Nucleus accumbens (tissue), 56 donors: ENCODE data around the gene TBRG1.
"Not testable (repeated sequence)": the region's sequence is repeated elsewhere in the genome, so short reads cannot be mapped to it uniquely, and the experiment has no call there.

Experiments
- DNase-seq, 56 donors: peaks; one replicate each; lab custom pipeline; 2025; lab: John Stamatoyannopoulos, UW

Gene TBRG1, protein sequence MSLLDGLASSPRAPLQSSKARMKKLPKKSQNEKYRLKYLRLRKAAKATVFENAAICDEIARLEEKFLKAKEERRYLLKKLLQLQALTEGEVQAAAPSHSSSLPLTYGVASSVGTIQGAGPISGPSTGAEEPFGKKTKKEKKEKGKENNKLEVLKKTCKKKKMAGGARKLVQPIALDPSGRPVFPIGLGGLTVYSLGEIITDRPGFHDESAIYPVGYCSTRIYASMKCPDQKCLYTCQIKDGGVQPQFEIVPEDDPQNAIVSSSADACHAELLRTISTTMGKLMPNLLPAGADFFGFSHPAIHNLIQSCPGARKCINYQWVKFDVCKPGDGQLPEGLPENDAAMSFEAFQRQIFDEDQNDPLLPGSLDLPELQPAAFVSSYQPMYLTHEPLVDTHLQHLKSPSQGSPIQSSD

DNA sequence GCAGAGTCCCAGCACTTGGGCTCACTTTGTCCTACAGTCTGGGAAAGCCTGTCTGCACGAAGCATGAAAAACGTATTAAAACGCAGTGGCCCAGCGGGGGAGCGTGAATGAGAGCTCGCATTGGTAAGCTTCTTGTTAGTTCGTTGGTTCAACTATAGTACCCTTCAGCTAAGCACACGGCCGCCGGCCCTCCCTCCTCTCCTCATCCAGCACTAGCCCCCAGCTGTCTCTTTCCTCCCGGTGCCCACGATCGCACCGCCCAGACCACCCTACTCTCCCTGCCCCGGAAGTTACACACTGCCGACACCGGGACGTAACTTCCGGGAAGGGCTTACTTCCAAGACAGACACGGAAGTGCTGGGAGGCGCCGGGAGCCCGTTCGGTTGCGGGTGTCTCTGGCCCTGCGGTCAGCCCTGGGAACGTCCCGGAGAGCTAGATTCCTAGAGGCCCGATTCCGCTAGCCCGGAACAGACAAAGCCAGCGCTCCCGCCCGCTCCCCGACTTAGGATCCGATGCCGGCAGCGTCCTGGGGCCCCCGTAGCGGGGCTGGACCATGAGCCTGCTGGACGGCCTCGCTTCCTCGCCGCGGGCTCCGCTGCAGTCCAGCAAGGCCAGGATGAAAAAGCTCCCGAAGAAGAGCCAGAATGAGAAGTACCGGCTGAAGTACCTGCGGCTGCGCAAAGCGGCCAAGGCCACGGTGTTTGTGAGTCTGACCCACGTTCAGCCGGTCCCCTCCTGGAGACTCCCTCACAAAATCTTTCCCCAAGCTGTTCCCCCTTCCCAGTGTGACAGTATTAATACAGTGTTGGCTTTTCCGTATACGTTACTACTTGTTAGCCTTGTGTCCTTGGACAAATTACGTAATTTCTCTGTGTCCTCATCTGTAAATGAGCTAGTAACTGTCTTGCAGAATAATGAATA is at the start of gene TBRG1:
Gene TBRG1 (plus strand): TSS at position 334 of the 921 bp plus-strand sequence. CDS start 220 bp downstream, at position 554.
- DNase-seq = peak; percentile 42 to 95 (median 86)

- no peak for DNase-seq
Measured at GRCh38 chr11:124577716-124578427, 44.8 kb upstream of the TBRG1 start.

DNA sequence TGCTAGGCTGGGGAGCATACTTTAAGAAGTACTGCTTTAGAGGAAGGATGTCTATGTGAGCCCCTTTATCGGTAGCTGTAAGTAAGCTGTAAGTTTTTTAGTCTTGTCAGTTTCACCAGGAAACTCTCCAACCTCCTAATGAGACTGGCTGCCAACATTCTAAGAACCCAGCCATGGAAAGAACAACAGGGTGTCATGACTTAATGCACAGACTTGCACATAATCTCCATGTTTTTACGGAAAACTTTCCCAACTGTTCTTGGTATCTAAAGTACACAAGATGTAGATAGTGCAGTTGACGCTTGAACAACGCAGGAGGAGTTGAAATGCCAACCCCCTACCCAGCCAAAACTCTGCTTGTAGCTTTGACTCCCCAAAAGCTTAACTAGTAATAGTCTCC is 43.9 kb upstream of the TBRG1 start:
- no peak for DNase-seq

DNA sequence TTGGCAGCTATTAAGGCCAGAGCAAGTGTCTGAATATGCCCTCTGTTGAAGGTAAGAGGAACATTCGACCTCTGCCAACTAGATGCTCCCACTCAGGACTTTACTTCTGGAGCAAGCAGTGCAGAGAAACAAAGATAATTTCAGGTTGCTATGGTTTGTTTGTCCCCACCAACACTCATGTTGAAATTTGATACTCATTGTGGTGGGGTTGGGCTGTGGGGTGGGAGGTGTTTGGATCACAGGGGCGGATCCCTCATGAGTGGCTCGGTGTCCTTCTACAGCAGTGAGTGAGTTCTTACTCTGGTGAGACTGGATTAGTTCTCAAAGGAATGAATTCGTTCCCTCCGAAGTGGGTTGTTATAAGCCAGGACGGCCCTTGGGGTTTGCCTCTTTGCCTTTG is 40.8 kb upstream of the TBRG1 start:
- DNase-seq = no peak

GRCh38 chr11:124582565-124582964 is 40.1 kb upstream of the TBRG1 start:
- no peak for DNase-seq

- DNase-seq = no peak
Measured at GRCh38 chr11:124583781-124584180, 38.9 kb upstream of the TBRG1 start.

GRCh38 chr11:124584681-124585372 is 37.8 kb upstream of the TBRG1 start:
- no peak for DNase-seq

DNA sequence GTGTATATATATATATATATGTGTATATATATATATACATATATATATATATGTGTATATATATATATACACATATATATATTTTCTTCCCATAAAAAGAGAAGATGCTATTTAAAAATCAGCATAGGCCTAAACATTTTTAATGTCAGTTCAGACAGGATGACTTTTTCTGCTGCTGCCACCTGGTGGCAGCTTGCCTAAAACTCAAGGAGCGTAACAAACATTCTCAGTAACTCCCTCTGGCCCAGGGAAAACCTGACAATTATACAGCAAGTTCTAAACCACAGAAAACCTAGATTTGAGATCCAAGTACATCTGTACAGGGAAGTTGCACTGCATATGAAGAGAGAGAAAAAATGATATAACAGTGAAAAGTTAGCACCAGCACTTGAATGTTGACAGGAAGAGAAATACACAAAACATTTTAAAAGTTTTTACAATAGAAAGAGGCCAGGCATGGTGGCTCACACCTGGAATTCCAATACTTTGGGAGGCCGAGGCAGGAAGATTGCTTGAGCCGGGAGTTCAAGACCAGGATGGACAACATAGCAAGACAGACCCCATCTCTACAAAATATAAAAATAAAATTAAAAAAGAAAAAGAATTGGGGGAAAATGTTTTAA is 36.3 kb upstream of the TBRG1 start:
- peak in 23 of 56 donors; percentile 2 to 73 (median 18) for DNase-seq

DNA sequence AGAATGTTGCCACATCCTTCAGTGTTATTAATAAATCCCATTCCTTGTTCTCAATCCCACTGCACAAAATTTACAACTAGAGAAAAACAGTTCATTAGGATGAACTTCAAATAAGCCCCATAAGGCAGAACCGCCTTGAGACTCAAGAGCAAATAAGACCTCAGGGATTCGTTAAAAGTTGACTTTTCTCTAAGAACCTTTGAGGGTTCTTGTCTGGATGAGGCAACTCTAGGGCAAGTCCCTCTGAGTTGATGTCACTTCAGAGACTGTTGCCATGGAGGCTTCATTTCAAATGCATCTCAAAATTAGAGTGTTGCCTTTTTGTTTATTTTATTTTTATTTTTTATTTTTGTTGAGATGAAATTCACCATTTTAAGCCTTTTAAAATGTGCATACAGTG is 31.2 kb upstream of the TBRG1 start:
- no peak for DNase-seq

DNA sequence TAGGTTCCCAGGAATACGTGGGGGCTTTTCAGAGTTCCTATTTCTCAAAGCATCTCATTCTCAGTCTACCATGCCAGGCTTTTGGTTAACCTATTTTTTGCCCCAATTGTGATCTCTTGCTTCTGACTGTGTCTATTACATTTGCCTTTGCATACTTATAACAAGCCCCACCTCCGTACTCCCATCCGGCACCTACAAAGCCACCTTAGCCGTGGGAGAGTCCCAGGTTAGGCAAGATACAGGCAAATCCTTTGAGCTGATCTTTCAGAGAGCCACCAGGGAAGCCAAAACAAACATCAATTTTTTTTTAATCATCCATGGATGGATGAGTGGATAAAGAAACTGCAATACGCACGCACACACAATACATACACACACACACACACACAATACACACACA is 30.0 kb upstream of the TBRG1 start:
- DNase-seq = no peak

DNA sequence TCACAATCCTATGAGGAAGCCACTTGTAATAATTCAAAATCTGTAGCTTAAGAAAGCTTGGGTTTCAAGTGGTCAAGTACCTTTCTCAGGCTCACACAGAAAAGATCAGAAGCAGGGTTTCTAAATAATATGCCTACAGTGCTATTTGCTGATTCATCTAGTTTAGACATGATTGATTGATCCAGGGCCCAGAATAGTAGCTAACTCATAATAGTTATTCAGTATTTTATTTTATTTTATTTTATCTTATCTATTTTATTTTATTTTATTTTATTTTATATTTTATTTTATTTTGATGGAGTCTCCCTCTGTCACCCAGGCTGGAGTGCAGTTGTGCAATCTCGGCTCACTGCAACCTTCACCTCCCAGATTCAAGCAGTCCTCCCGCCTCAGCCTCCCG is 27.4 kb upstream of the TBRG1 start:
- DNase-seq = no peak

DNA sequence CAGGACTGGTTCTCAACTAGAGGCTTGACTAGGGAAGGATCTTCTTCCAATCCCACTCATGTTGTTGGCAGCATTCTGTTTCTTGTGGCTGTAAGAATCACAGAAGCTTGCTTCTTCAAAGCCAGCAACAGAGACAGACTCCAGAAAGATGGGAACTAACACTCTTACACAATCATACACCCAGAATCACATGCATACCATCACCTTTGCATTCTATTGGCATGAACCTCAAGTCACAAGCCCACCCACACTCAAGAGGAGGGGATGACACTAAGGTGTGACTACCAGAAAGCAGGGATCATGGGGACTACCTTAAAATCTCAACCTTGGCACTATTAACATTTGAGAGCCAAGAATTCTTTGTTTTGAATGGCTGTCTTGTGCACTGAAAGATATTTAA is 25.0 kb upstream of the TBRG1 start:
- DNase-seq = no peak

- DNase-seq = no peak
Measured at GRCh38 chr11:124600621-124601320, 21.9 kb upstream of the TBRG1 start.

DNA sequence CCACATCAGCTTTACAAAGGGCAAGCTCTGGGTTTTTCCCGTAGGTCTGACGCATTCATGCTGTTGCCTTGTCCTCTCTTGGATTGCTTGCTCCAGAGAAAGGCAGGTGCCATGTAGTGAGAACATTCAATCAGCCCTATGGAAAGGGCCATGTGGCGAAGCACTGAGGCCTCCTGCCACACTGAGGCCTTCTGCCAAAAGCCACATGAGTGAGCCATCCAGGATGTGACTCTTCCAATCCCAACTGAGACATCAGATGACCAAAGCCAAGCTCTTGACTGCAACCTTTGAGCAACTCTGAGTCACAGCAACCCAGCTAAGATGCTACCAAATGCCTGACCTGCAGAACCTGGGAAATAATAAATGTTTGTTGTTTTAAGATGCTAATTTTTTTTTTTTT is 20.5 kb upstream of the TBRG1 start:
- DNase-seq = no peak

- not testable (repeated sequence) for DNase-seq
Measured at GRCh38 chr11:124602723-124603122, 19.9 kb upstream of the TBRG1 start.

GRCh38 chr11:124605719-124606118 is 16.9 kb upstream of the TBRG1 start:
- DNase-seq = peak in 1 of 56 donors; percentile 2

GRCh38 chr11:124608147-124608546 is 14.5 kb upstream of the TBRG1 start:
- no peak for DNase-seq

DNA sequence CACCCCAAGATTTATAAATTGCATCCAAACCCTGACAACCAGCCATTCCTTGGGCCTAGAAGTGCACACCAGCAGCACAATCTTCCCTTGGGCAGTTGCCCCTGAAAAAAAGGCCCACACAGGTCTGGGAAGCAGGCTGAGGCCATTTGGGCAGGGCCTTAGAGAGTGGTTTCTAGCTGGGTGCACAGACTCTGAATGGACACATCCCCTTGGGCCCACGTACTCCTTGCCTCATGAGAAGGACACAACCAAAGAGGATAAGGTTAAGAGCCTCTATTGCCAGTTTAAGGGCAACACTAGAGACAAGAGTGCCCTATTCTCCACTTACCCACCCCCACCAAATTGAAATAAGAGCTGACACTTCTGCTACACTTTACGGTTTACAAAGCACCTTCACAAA is 12.4 kb upstream of the TBRG1 start:
- DNase-seq = no peak

GRCh38 chr11:124611064-124611463 is 11.6 kb upstream of the TBRG1 start, which contains the start of gene PANX3:
Gene PANX3 (plus strand): TSS chr11:124611428. CDS start chr11:124611557, 129 bp downstream.
- no peak for DNase-seq
